ENCODE data around the gene JUNB.

JUNB gene

GRCh38 chr19:12834976-12835757, 43.9 kb downstream of the JUNB start:
- peak; percentile 78 for TF ChIP-seq SP2 (tag by site-specific recombination; IDR thresholded peaks at IDR 0.05)
- TF ChIP-seq ZNF335 (tag by site-specific recombination; conservative IDR thresholded peaks at IDR 0.05), result 0 out of 2 replicates have a peak, but pooled peaks have one; percentile 4
- TF ChIP-seq EGR2 (tag by site-specific recombination; IDR thresholded peaks at IDR 0.05; ENCODE audit: low read depth), result peak; percentile 60
- TF ChIP-seq GLI4 (tag by site-specific recombination; IDR thresholded peaks at IDR 0.05), result no peak
- peak; percentile 62 for TF ChIP-seq ZFHX2 (tag by site-specific recombination; conservative IDR thresholded peaks at IDR 0.05)
- no peak for TF ChIP-seq ZFP69B (tag by site-specific recombination; IDR thresholded peaks at IDR 0.05)
- no peak for TF ChIP-seq ZNF391 (tag by site-specific recombination; IDR thresholded peaks at IDR 0.05; ENCODE audit: borderline replicate concordance, low read depth)
- no peak for TF ChIP-seq ZSCAN23 (tag by site-specific recombination; IDR thresholded peaks at IDR 0.05)
- Histone ChIP-seq H3K36me3 (ENCODE audit: control insufficient read depth in 2 of 2, insufficient read depth in 1 of 2, low read length in 2 of 2) (no peaks in the 10 kb centered on the region), H3K27ac (ENCODE audit: extremely low read depth, low read depth, low read length) (no peak overlapping the region), H3K9me3 (ENCODE audit: control insufficient read depth, insufficient read depth, low read depth, low read length) (no peaks in the 10 kb centered on the region), H3K4me3 (ENCODE audit: low read depth, low read length) (no peak overlapping the region), H3K4me1 (ENCODE audit: control insufficient read depth, insufficient read depth, low read length) (0 out of 2 replicates have a peak, but pooled peaks cover 2% of the 10 kb centered on the region)
- ChIA-PET CTCF (interaction anchor here (1.1 to 1.9 kb wide), 4 partner anchors 10 to 78 kb away, joined by 3 to 15 read pairs (median 4); no protein-coding TSS in a partner anchor), POLR2A (interaction anchor here (1.4 to 1.5 kb wide), 2 partner anchors 29 to 46 kb away, joined by 3 to 6 read pairs; partner anchors contain the start of genes DNASE2 and RNASEH2A)

GRCh38 chr19:12836529-12836863, 45.2 kb downstream of the JUNB start:
- Histone ChIP-seq H3K4me1 (ENCODE audit: control insufficient read depth, insufficient read depth, low read length) (0 out of 2 replicates have a peak, but pooled peaks cover 2% of the 10 kb centered on the region), H3K27ac (ENCODE audit: extremely low read depth, low read depth, low read length) (no peak overlapping the region), H3K9me3 (ENCODE audit: control insufficient read depth, insufficient read depth, low read depth, low read length) (no peaks in the 10 kb centered on the region), H3K36me3 (ENCODE audit: control insufficient read depth in 2 of 2, insufficient read depth in 1 of 2, low read length in 2 of 2) (no peaks in the 10 kb centered on the region), H3K4me3 (ENCODE audit: low read depth, low read length) (no peak overlapping the region)
- CTCF ChIA-PET, result interaction anchor here (0.9 to 1.9 kb wide), 7 partner anchors 9 to 49 kb away, joined by 3 to 12 read pairs (median 4); no protein-coding TSS in a partner anchor
- POLR2A ChIA-PET, result no interaction called here
- TF ChIP-seq ZNF391 (tag by site-specific recombination; IDR thresholded peaks at IDR 0.05; ENCODE audit: borderline replicate concordance, low read depth) (0 out of 2 replicates have a peak, but pooled peaks have one; percentile 1), ZNF335 (tag by site-specific recombination; conservative IDR thresholded peaks at IDR 0.05) (peak; percentile 40), ZNF354C (tag by site-specific recombination; IDR thresholded peaks at IDR 0.05; ENCODE audit: borderline replicate concordance, low read depth) (no peak), ZNF664 (tag by site-specific recombination; IDR thresholded peaks at IDR 0.05) (peak; percentile 98)

- no peaks in the 10 kb centered on the region for H3K9me3 ChIP-seq (ENCODE audit: control insufficient read depth, insufficient read depth, low read depth, low read length)
- ChIA-PET POLR2A (no interaction called here), CTCF (interaction anchor here (0.6 to 1.9 kb wide), 15 partner anchors 10 to 1819 kb away, joined by 3 to 12 read pairs (median 4); partner anchors contain the start of genes THSD8 and ZNF20)
- H3K36me3 ChIP-seq (ENCODE audit: control insufficient read depth in 2 of 2, insufficient read depth in 1 of 2, low read length in 2 of 2), result no peaks in the 10 kb centered on the region
- H3K27ac ChIP-seq (ENCODE audit: extremely low read depth, low read depth, low read length), result no peak overlapping the region
- 0 out of 2 replicates have a peak, but pooled peaks cover 2% of the 10 kb centered on the region for H3K4me1 ChIP-seq (ENCODE audit: control insufficient read depth, insufficient read depth, low read length)
- no peak overlapping the region for H3K4me3 ChIP-seq (ENCODE audit: low read depth, low read length)
- TF ChIP-seq ZNF16 (tag by site-specific recombination; IDR thresholded peaks at IDR 0.05; ENCODE audit: low read depth) (peak; percentile 81), ZNF398 (tag by site-specific recombination; IDR thresholded peaks at IDR 0.05) (peak; percentile 62), ZFP3 (tag by site-specific recombination; IDR thresholded peaks at IDR 0.05; ENCODE audit: low read depth) (no peak), ZEB2 (tag by site-specific recombination; IDR thresholded peaks at IDR 0.05) (no peak), PATZ1 (tag by site-specific recombination; IDR thresholded peaks at IDR 0.05) (peak; percentile 63), ZNF629 (tag by site-specific recombination; IDR thresholded peaks at IDR 0.05) (0 out of 2 replicates have a peak, but pooled peaks have one; percentile 11), ZNF24 (tag by site-specific recombination; IDR thresholded peaks at IDR 0.05) (peak; percentile 73; the same call in 1 of the 2 replicates), SP7 (tag by site-specific recombination; IDR thresholded peaks at IDR 0.05) (no peak), ZNF555 (tag by site-specific recombination; conservative IDR thresholded peaks at IDR 0.05) (no peak), ZNF311 (tag by site-specific recombination; IDR thresholded peaks at IDR 0.05; ENCODE audit: borderline replicate concordance) (no peak), SCRT2 (tag by site-specific recombination; IDR thresholded peaks at IDR 0.05) (no peak), SCRT1 (tag by site-specific recombination; IDR thresholded peaks at IDR 0.05; ENCODE audit: borderline replicate concordance) (no peak), ZNF37A (tag by site-specific recombination; IDR thresholded peaks at IDR 0.05) (no peak), KLF16 (tag by site-specific recombination; IDR thresholded peaks at IDR 0.05) (no peak)
Measured at GRCh38 chr19:12837225-12837624, 45.9 kb downstream of the JUNB start.

Data from HEK293 (cell line).